ENCODE results near the gene GPRIN3.

DNA sequence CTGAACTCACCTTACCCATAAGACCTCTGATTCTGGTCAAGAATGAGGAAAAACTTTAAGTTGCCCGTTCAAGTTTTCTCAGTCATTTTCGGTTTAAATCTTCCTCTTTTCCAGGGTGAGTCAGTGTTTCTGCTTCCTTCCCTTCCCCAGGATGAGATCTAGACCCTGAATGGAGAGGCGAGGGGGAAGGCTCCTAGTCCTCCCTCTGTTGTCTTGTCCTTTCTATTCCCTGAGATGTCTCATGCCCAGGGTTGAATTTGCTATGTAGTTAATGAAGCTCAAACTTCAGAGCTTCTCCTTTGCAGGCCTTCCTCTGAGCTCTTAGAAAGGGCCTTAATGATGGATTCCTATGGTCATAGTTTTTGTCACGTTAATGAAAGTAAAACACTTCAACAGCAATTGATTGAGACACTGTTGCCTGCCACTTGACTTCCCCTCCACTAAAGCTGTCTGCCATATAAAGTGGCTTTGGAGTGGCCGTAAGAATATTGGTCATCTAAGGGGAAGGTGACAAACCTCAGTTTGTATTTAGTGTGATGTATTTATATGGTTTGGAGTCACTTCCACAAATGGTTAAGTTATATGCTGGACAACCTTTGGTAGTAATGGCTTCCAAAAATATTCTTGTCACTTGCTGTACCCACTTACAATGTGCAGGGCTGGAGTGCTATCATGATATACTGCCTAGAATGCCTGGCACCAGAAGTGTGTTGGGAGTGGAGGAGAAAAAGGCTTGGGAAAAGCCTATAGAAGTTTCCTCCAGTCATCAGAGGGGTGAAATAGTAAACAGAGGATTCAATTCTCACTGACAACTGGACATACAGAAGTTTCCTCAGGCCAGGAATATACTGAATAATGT lies 24.3 kb upstream of the GPRIN3 start:
- TF ChIP-seq EZH2 (IDR thresholded peaks at IDR 0.05) (no peak), POLR2AphosphoS5 (IDR thresholded peaks at IDR 0.05; ENCODE audit: low read depth, low read length) (no peak)
- TF ChIP-seq, protein P1, sequence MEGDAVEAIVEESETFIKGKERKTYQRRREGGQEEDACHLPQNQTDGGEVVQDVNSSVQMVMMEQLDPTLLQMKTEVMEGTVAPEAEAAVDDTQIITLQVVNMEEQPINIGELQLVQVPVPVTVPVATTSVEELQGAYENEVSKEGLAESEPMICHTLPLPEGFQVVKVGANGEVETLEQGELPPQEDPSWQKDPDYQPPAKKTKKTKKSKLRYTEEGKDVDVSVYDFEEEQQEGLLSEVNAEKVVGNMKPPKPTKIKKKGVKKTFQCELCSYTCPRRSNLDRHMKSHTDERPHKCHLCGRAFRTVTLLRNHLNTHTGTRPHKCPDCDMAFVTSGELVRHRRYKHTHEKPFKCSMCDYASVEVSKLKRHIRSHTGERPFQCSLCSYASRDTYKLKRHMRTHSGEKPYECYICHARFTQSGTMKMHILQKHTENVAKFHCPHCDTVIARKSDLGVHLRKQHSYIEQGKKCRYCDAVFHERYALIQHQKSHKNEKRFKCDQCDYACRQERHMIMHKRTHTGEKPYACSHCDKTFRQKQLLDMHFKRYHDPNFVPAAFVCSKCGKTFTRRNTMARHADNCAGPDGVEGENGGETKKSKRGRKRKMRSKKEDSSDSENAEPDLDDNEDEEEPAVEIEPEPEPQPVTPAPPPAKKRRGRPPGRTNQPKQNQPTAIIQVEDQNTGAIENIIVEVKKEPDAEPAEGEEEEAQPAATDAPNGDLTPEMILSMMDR (IDR thresholded peaks at IDR 0.05 in 2 of 3, conservative IDR thresholded peaks at IDR 0.05 in 1 of 3; ENCODE audit: borderline replicate concordance in 1 of 3, insufficient read depth in 1 of 3, low read depth in 2 of 3, low read length in 2 of 3), result no peak

Measured in HCT116 (cell line).